GM23338 (cell line): ENCODE data around the gene EEIG2. TPM values are rescaled to one million over a fixed set of nuclear protein-coding genes. Genes with fewer than 3 reads are reported as not detected.

Experiments used
- ATAC-seq: fragments of 200-7000 bp; cut with Tn5 transposase; 3 replicates; pipeline ENCODE4 v1.9.1; 2020
- DNase-seq: peaks from one replicate; pipeline ENCODE4 v3.0.0-alpha.2; 2015; ENCODE audit warnings: low spot score
- H2AFZ ChIP-seq: fragments of 200-600 bp; sonication (generic); 2 replicates; pipeline ENCODE4 v1.8.0; 2016; ENCODE audit warnings: antibody characterized with exemption, mild to moderate bottlenecking, moderate library complexity
- H3F3A ChIP-seq: fragments of 200-600 bp; sonication (generic); replicated peaks from 2 replicates; pipeline ENCODE4 v1.8.0; 2017; ENCODE audit warnings: antibody characterized with exemption, mixed run types, low read depth
- H3K27ac ChIP-seq: fragments of 200-600 bp; sonication (generic); 2 replicates; pipeline ENCODE4 v1.6.1; 2016; ENCODE audit warnings: low read depth
- H3K27me3 ChIP-seq: fragments of 200-600 bp; sonication (generic); 2 replicates; pipeline ENCODE4 v1.8.0; 2016; ENCODE audit warnings: mild to moderate bottlenecking, mixed run types, moderate library complexity; ENCODE audit not compliant: insufficient read depth
- H3K36me3 ChIP-seq: fragments of 200-600 bp; sonication (generic); 2 replicates; pipeline ENCODE4 v1.8.0; 2016; ENCODE audit warnings: mild to moderate bottlenecking; ENCODE audit not compliant: insufficient read depth
- H3K4me1 ChIP-seq: fragments of 200-600 bp; sonication (generic); 2 replicates; pipeline ENCODE4 v1.8.0; 2016; ENCODE audit warnings: mild to moderate bottlenecking, moderate library complexity; ENCODE audit not compliant: insufficient read depth
- H3K4me2 ChIP-seq: fragments of 200-600 bp; sonication (generic); 2 replicates; pipeline ENCODE4 v1.7.1; 2017; ENCODE audit warnings: mixed run types
- H3K4me3 ChIP-seq: fragments of 200-600 bp; sonication (generic); 2 replicates; pipeline ENCODE4 v1.6.1; 2016; ENCODE audit warnings: mixed run types
- H3K79me2 ChIP-seq: fragments of 200-600 bp; sonication (generic); replicated peaks from 2 replicates; pipeline ENCODE4 v1.8.0; 2017; ENCODE audit warnings: mild to moderate bottlenecking; ENCODE audit not compliant: insufficient read depth
- H3K9me2 ChIP-seq: fragments of 200-600 bp; sonication (generic); 2 replicates; pipeline ENCODE4 v1.8.0; 2017; ENCODE audit not compliant: insufficient read depth
- H4K20me1 ChIP-seq: fragments of 200-600 bp; sonication (generic); replicated peaks from 2 replicates; pipeline ENCODE4 v1.8.0; 2017; ENCODE audit warnings: mild to moderate bottlenecking; ENCODE audit not compliant: insufficient read depth
- H3K27ac Mint-ChIP-seq: 2 replicates; pipeline ENCODE4 v1.8.0; 2020; ENCODE audit warnings: inconsistent platforms, mild to moderate bottlenecking, moderate library complexity, mixed read lengths
- H3K27me3 Mint-ChIP-seq: 3 replicates; pipeline ENCODE4 v1.8.0; 2022; ENCODE audit warnings: low read depth, mild to moderate bottlenecking, moderate library complexity, mixed read lengths, inconsistent platforms; ENCODE audit not compliant: insufficient read depth, poor library complexity
- H3K36me3 Mint-ChIP-seq: 3 replicates; pipeline ENCODE4 v1.8.0; 2021; ENCODE audit warnings: low read depth, mild to moderate bottlenecking, inconsistent platforms, moderate library complexity, mixed read lengths
- H3K4me1 Mint-ChIP-seq: 3 replicates; pipeline ENCODE4 v1.8.0; 2020; ENCODE audit warnings: mild to moderate bottlenecking, inconsistent platforms, mixed read lengths
- H3K4me3 Mint-ChIP-seq: 3 replicates; pipeline ENCODE4 v1.8.0; 2021; ENCODE audit warnings: moderate library complexity, mild to moderate bottlenecking, inconsistent platforms, mixed read lengths
- H3K9me3 Mint-ChIP-seq: 3 replicates; pipeline ENCODE4 v1.8.0; 2020; ENCODE audit warnings: moderate library complexity, mild to moderate bottlenecking, inconsistent platforms, mixed read lengths
- CREB1 ChIP-seq: fragments of 250-450 bp; sonication (Bioruptor Pico); IDR thresholded peaks from 2 replicates; pipeline ENCODE4 v1.5.0; 2020; ENCODE audit warnings: low read depth, mild to moderate bottlenecking, moderate library complexity
- EZH2 ChIP-seq: fragments of 200-600 bp; sonication (generic); IDR thresholded peaks from one replicate; pipeline ENCODE4 v1.8.0; 2017; ENCODE audit warnings: antibody characterized with exemption, mild to moderate bottlenecking, low read depth; ENCODE audit not compliant: unreplicated experiment
- NANOG ChIP-seq: IDR thresholded peaks from 2 replicates; pipeline ENCODE4 v1.6.1; 2016; ENCODE audit warnings: antibody characterized with exemption, borderline replicate concordance
- ZNF331 ChIP-seq: fragments of 250-450 bp; sonication (Bioruptor Pico); IDR thresholded peaks from 2 replicates; pipeline ENCODE4 v1.5.0; 2020; ENCODE audit warnings: low read depth, mild to moderate bottlenecking, moderate library complexity
- polyA plus RNA-seq: library from polyadenylated mRNA; unstranded; fragments of >200 nt; fragmentation: Nextera tagmentation; extraction: Ambion mirVana; gene quantifications from 2 replicates; pipeline ENCODE4 v1.2.1, GENCODE V29; 2016
- total RNA-seq: library from RNA; depleted of rRNA; stranded (reverse); fragments of >200 nt; shearing (Covaris generic); gene quantifications from 2 replicates; pipeline ENCODE4 v1.2.3, GENCODE V29; 2014
- TF ChIP-seq, protein P1 (sequence below): fragments of 250-450 bp; sonication (Bioruptor Pico); IDR thresholded peaks from 2 replicates; pipeline ENCODE4 v1.5.0; 2020; ENCODE audit warnings: mild to moderate bottlenecking, moderate library complexity
- TF ChIP-seq, protein P2 (sequence below): IDR thresholded peaks from 2 replicates; pipeline ENCODE4 v1.6.1; 2016; ENCODE audit warnings: antibody characterized with exemption
- TF ChIP-seq, protein P3 (sequence below), 2 experiments: fragments of 200-600 bp in 1 of 2; sonication (generic) in 1 of 2; conservative IDR thresholded peaks; 2 replicates each; pipeline versions ENCODE4 v1.5.1 to v1.6.1; 2016 to 2017; ENCODE audit warnings: antibody characterized with exemption in 2 of 2, low read depth in 2 of 2, mild to moderate bottlenecking in 2 of 2, moderate library complexity in 1 of 2

The EEIG2 gene
- total and polyA plus RNA-seq, 2 experiments from 2014 or later: 7.9 to 44.5 TPM

DNA sequence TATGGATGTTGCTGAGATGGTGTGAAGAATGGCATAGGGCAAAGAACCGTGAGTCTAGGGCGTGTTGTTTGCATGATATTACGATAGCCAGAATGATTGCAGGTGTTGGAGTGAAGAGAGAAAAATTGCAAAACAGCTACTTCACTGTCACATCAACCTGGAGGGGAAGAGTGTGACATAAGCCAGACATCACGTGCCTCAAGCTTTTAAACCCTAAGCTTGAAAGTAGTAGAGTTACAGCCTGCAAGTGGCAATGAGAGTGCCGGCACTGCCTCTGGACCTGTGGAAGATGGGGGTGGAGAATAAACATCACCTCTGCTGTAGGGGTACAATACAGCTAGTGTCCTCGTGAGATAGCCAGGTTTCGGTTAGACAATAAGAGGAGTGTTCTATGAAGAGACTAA lies 11.1 kb downstream of the EEIG2 start (continued):
- TF ChIP-seq, protein P1, sequence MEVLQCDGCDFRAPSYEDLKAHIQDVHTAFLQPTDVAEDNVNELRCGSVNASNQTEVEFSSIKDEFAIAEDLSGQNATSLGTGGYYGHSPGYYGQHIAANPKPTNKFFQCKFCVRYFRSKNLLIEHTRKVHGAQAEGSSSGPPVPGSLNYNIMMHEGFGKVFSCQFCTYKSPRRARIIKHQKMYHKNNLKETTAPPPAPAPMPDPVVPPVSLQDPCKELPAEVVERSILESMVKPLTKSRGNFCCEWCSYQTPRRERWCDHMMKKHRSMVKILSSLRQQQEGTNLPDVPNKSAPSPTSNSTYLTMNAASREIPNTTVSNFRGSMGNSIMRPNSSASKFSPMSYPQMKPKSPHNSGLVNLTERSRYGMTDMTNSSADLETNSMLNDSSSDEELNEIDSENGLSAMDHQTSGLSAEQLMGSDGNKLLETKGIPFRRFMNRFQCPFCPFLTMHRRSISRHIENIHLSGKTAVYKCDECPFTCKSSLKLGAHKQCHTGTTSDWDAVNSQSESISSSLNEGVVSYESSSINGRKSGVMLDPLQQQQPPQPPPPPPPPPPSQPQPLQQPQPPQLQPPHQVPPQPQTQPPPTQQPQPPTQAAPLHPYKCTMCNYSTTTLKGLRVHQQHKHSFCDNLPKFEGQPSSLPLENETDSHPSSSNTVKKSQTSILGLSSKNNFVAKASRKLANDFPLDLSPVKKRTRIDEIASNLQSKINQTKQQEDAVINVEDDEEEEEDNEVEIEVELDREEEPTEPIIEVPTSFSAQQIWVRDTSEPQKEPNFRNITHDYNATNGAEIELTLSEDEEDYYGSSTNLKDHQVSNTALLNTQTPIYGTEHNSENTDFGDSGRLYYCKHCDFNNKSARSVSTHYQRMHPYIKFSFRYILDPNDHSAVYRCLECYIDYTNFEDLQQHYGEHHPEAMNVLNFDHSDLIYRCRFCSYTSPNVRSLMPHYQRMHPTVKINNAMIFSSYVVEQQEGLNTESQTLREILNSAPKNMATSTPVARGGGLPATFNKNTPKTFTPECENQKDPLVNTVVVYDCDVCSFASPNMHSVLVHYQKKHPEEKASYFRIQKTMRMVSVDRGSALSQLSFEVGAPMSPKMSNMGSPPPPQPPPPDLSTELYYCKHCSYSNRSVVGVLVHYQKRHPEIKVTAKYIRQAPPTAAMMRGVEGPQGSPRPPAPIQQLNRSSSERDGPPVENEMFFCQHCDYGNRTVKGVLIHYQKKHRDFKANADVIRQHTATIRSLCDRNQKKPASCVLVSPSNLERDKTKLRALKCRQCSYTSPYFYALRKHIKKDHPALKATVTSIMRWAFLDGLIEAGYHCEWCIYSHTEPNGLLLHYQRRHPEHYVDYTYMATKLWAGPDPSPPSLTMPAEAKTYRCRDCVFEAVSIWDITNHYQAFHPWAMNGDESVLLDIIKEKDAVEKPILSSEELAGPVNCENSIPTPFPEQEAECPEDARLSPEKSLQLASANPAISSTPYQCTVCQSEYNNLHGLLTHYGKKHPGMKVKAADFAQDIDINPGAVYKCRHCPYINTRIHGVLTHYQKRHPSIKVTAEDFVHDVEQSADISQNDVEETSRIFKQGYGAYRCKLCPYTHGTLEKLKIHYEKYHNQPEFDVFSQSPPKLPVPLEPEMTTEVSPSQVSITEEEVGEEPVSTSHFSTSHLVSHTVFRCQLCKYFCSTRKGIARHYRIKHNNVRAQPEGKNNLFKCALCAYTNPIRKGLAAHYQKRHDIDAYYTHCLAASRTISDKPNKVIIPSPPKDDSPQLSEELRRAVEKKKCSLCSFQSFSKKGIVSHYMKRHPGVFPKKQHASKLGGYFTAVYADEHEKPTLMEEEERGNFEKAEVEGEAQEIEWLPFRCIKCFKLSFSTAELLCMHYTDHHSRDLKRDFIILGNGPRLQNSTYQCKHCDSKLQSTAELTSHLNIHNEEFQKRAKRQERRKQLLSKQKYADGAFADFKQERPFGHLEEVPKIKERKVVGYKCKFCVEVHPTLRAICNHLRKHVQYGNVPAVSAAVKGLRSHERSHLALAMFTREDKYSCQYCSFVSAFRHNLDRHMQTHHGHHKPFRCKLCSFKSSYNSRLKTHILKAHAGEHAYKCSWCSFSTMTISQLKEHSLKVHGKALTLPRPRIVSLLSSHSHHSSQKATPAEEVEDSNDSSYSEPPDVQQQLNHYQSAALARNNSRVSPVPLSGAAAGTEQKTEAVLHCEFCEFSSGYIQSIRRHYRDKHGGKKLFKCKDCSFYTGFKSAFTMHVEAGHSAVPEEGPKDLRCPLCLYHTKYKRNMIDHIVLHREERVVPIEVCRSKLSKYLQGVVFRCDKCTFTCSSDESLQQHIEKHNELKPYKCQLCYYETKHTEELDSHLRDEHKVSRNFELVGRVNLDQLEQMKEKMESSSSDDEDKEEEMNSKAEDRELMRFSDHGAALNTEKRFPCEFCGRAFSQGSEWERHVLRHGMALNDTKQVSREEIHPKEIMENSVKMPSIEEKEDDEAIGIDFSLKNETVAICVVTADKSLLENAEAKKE (CRISPR knock-in tag): no peak
- no peak for TF ChIP-seq EZH2
- no peak for TF ChIP-seq CREB1 (CRISPR knock-in tag)
- TF ChIP-seq NANOG: no peak
- no peak for TF ChIP-seq ZNF331

DNA sequence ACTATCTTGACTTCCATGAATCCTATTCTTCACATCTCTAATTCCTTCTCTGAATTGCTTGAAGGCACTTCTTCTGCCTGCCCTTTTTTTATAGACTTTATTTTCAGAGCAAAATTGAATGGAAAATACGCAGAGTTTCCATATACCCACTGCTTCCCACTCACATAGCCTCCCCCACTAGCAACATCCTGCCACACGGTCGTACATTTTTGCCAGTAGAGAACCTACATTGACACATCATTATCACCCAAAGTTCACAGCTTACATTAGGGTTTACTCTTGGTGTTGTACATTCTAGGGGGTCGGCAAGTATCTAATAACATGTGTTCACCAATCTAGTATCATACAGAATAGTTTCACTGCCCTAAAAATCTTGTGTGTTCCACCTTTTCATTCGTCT lies 12.3 kb downstream of the EEIG2 start:
- Mint-ChIP-seq H3K27ac (no peak overlapping the region), H3K27me3 (peaks cover 3% of the 10 kb centered on the region), H3K36me3 (peaks cover 12% of the 10 kb centered on the region; the same call in 2 of the 3 replicates), H3K4me1 (no peaks in the 10 kb centered on the region), H3K9me3 (peaks cover 2% of the 10 kb centered on the region; the same call in 1 of the 3 replicates), H3K4me3 (no peak overlapping the region)
- no peaks in the 10 kb centered on the region for H3K9me2 ChIP-seq
- H3K4me2 ChIP-seq: no peak overlapping the region
- no peak overlapping the region for H2AFZ ChIP-seq
- H3F3A ChIP-seq: no peaks in the 10 kb centered on the region
- no peak overlapping the region for H3K4me3 ChIP-seq
- no peak for ATAC-seq
- H4K20me1 ChIP-seq: peaks cover 22% of the 10 kb centered on the region; the same call in 1 of the 2 replicates
- H3K36me3 ChIP-seq: no peaks in the 10 kb centered on the region; the same call in 1 of the 2 replicates
- no peaks in the 10 kb centered on the region for H3K4me1 ChIP-seq
- H3K27me3 ChIP-seq: no peaks in the 10 kb centered on the region
- H3K27ac ChIP-seq: no peak overlapping the region
- TF ChIP-seq, protein P2, sequence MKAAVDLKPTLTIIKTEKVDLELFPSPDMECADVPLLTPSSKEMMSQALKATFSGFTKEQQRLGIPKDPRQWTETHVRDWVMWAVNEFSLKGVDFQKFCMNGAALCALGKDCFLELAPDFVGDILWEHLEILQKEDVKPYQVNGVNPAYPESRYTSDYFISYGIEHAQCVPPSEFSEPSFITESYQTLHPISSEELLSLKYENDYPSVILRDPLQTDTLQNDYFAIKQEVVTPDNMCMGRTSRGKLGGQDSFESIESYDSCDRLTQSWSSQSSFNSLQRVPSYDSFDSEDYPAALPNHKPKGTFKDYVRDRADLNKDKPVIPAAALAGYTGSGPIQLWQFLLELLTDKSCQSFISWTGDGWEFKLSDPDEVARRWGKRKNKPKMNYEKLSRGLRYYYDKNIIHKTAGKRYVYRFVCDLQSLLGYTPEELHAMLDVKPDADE: no peak
- TF ChIP-seq, protein P3, sequence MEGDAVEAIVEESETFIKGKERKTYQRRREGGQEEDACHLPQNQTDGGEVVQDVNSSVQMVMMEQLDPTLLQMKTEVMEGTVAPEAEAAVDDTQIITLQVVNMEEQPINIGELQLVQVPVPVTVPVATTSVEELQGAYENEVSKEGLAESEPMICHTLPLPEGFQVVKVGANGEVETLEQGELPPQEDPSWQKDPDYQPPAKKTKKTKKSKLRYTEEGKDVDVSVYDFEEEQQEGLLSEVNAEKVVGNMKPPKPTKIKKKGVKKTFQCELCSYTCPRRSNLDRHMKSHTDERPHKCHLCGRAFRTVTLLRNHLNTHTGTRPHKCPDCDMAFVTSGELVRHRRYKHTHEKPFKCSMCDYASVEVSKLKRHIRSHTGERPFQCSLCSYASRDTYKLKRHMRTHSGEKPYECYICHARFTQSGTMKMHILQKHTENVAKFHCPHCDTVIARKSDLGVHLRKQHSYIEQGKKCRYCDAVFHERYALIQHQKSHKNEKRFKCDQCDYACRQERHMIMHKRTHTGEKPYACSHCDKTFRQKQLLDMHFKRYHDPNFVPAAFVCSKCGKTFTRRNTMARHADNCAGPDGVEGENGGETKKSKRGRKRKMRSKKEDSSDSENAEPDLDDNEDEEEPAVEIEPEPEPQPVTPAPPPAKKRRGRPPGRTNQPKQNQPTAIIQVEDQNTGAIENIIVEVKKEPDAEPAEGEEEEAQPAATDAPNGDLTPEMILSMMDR (conservative IDR thresholded peaks at IDR 0.05; ENCODE audit: low read depth in 2 of 2): no peak
- TF ChIP-seq, protein P1 (CRISPR knock-in tag): no peak
- peaks cover 83% of the 10 kb centered on the region for H3K79me2 ChIP-seq
- DNase-seq: no peak
